Activated T-helper 17 cell treated with anti-CD3 and anti-CD28 coated beads, Interleukin-2, amount 50 U/mL, for 72 hours (primary cell): ENCODE data around the gene ASTL. TPM values are rescaled to one million over a fixed set of nuclear protein-coding genes. Genes with fewer than 3 reads are reported as not detected.
A peak's percentile ranks its signal among the peaks of the same experiment; 100 is the strongest.

ENCODE experiments used
- ATAC-seq: fragments of 150-1000 bp; cut with Tn5 transposase; replicated peaks from 2 replicates; pipeline ENCODE4 v1.10.0; 2021; ENCODE audit warnings: mild to moderate bottlenecking, moderate library complexity
- H3K27ac Mint-ChIP-seq: one replicate; pipeline ENCODE4 v1.8.0; 2022; ENCODE audit warnings: mixed read lengths
- H3K27me3 Mint-ChIP-seq: one replicate; pipeline ENCODE4 v1.8.0; 2022; ENCODE audit warnings: mixed read lengths
- H3K36me3 Mint-ChIP-seq: one replicate; pipeline ENCODE4 v1.8.0; 2022; ENCODE audit warnings: low read depth, mild to moderate bottlenecking, mixed read lengths
- H3K4me1 Mint-ChIP-seq: one replicate; pipeline ENCODE4 v1.8.0; 2022; ENCODE audit warnings: mixed read lengths
- H3K4me3 Mint-ChIP-seq: one replicate; pipeline ENCODE4 v1.8.0; 2022; ENCODE audit warnings: mild to moderate bottlenecking, mixed read lengths
- H3K9me3 Mint-ChIP-seq: one replicate; pipeline ENCODE4 v1.8.0; 2022; ENCODE audit warnings: mixed read lengths
- total RNA-seq, 2 donors: library from RNA; stranded (reverse); gene quantifications; one replicate each; pipeline ENCODE4 v1.2.3, GENCODE V29; 2022

ASTL gene
- total RNA-seq, 2 donors from 2014 or later, result 0.93 to 6.9 TPM

DNA sequence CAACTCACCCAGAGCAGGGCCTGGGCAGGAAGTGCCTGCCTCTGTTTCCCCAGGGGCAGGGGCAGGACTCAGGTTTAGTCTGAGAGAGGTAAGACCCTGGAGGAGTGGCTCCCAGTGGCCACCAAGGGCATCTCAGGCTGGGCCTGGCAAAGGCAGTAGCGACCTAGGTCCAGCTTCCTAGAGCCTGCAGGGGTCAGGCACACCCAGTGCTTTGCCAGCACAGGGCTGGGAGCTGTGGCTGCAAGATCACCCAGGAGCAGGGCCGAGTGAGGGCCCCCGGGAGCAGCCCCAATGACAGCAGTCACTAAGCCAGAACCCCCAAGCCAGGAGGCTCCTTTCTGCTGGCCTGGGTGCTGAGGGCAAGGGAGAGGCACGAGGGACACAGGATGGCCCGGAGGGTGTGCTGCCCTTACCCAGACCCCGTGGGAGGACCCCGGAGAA lies 15.7 kb upstream of the ASTL start:
- ATAC-seq, result no peak
- Mint-ChIP-seq H3K27ac (no peak overlapping the region), H3K27me3 (no peaks in the 10 kb centered on the region), H3K4me3 (no peak overlapping the region), H3K36me3 (peaks cover 6% of the 10 kb centered on the region), H3K4me1 (peaks cover 37% of the 10 kb centered on the region), H3K9me3 (no peaks in the 10 kb centered on the region)

DNA sequence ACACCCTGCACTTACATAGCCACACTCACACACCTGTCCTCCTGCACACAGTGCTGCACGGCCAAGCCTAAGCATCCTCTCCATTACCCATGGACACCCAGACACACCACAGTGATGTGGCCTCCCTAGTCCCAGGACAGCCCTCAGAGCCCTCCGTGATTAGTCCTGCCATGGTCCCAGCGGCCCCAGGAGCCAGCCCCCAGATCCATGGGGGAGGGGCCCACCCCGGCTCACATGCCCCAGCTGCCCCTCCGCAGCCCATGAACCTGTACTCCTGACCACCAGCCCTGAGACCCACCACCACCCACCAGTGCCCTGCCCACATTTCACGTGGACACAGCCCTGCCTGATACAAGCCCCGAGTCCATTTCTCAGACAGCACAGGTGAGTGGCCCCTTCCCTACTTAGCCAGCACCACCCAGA lies 15.0 kb upstream of the ASTL start:
- no peaks in the 10 kb centered on the region for H3K9me3 Mint-ChIP-seq
- peaks cover 38% of the 10 kb centered on the region for H3K4me1 Mint-ChIP-seq
- peaks cover 9% of the 10 kb centered on the region for H3K36me3 Mint-ChIP-seq
- no peaks in the 10 kb centered on the region for H3K27me3 Mint-ChIP-seq
- no peak overlapping the region for H3K27ac Mint-ChIP-seq
- H3K4me3 Mint-ChIP-seq, result no peak overlapping the region
- no peak for ATAC-seq

DNA sequence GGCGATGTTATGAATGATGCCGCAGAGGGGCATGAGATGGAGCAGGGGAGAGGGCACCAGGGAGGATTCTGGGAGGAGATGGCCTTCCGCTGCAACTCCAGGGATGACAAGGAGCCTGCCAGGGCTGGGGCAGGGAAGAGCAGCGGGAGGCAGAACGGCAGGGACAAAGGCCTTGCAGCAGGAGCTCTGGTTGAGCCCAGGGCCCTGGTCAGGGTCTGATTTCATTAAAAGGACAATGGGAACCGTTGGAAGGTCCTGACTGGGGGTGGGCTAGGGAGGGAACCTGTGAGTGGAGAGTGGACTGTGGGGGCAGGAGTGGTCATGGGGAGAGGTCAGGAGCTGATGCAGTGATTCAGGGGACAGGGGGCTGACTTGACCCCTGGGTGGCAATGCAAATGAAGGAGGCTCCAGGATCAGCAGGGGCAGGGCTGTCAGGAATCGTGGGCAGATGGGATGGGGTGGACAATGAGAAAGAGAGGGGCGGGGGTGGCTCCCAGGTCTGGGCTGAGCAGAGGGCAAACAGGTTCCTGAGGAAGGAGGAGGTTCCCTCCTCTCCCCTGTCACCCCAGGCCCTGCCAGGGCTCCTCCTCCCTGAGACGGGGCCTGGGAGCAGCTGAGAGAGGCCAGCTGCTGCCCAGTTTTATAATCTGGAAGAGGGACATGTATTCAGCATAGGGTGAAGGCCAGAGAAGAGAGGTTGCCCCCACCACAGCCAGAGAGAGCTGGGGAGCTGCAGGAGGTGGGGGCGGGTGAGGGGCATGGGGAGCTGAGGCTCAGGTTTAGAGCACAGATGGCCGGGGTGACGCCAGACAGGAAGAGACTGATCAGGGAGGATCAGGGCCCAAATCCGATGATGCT lies 14.2 kb upstream of the ASTL start:
- Mint-ChIP-seq H3K27ac (peak overlapping the region; percentile 67), H3K36me3 (peaks cover 11% of the 10 kb centered on the region), H3K4me3 (no peak overlapping the region), H3K9me3 (no peaks in the 10 kb centered on the region), H3K4me1 (peaks cover 39% of the 10 kb centered on the region), H3K27me3 (no peaks in the 10 kb centered on the region)
- no peak for ATAC-seq

DNA sequence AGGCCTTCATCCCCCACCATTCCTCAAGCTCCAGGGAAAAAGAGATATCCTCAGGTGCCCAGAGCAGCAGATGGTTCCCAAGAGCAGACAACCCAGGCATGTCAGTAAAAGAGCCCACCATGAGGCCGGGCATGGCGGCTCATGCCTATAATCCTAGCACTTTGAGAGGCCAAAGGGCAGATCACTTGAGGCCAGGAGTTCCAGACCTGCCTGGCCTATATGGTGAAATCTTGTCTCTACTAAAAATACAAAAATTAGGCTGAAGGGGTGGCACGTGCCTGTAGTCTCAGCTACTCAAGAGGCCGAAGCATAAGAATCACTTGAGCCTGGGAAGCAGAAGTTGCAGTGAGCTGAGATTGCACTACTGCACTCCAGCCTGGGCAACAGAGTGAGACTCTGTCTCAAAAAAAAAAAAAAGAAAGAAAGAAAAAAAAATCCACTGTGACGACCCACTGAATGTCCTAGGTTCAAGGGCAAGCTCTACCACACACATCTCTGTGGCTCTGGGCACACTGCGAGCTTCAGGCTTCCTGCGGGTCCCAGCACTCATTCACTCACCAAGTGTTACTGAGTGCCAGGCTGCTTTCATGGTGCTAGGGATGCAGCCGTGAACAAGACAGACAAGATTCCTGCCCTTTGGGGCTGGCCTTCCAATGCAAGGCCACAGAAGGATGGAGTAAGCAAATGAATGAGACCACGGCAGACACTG lies 13.4 kb upstream of the ASTL start:
- peaks cover 15% of the 10 kb centered on the region for H3K36me3 Mint-ChIP-seq

DNA sequence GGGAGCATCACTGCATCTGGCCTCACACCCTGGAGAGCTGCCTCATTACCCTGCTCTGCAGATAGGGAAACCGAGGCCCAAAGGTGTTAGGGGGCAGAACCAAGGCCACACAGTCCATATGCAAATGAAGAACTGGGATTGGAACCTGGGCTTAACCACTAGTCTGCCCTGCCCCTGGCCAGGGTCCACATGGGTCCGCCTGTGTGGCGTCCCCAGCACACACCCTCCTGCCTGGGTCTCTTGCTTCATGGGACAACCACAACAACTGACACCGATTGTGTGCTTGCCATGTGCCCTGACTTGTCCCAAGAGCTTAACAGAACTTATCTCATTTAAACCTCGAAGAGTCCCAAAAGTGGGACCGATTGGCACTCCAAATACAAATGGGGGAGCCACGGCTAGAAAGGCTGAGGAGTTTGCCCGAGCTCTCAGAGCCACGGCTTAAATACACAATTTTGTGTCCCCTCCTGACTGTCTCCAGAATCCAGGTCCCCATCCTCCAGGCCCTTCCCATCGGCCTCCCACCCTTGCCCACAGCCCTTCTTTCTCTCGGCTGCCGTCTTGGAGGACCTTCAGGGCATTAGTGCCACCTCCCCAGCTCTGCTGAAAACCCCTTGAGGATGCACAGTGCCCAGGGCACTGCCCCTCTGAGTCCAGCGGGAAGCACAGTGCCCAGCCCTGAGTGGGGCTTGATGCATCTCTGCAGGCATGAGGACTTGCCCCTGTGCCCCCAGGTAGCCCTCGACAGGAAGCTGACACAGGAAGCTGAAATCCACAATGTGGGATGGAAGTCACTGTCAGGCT lies 12.7 kb upstream of the ASTL start:
- Mint-ChIP-seq H3K4me1 (peaks cover 35% of the 10 kb centered on the region), H3K9me3 (no peaks in the 10 kb centered on the region), H3K4me3 (no peak overlapping the region), H3K27me3 (no peaks in the 10 kb centered on the region), H3K36me3 (peaks cover 21% of the 10 kb centered on the region), H3K27ac (peak overlapping the region; percentile 67)
- no peak for ATAC-seq

More for the DNA sequence above, 13.4 kb upstream of the ASTL start:
- Mint-ChIP-seq H3K9me3 (no peaks in the 10 kb centered on the region), H3K4me3 (no peak overlapping the region), H3K27me3 (no peaks in the 10 kb centered on the region), H3K4me1 (peaks cover 39% of the 10 kb centered on the region), H3K27ac (peak overlapping the region; percentile 67)
- ATAC-seq, result no peak

DNA sequence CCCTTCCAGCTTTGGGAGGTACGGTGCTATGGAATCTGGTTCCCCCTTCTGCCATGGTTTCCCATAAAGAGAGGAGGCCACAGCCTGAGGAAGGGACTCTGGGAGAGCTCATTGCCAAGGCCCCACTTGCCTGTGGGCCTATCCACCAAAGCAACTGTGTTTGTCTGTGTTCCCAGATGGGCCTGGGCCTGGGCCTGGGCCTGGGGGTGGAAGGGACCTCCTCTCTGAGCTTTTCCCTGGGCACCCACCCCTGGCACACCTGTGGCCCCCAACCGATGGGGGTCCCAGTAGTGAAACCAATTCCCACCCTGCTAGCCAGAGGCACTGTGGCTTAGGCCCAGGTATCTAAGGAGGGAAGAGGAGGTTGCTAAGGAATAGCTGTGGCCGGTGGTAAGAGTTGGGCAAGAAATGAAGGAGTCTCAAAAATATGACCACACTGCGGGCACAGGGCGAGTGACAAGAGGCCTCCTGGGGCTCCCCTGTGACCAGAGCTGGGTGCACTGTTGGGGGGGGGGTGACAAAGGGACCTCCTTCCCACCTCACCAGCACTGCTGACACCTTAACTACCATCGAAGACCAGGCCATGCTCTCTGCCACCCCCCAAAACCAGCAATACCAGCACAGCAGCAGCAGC lies 11.8 kb upstream of the ASTL start:
- H3K27me3 Mint-ChIP-seq, result no peaks in the 10 kb centered on the region

DNA sequence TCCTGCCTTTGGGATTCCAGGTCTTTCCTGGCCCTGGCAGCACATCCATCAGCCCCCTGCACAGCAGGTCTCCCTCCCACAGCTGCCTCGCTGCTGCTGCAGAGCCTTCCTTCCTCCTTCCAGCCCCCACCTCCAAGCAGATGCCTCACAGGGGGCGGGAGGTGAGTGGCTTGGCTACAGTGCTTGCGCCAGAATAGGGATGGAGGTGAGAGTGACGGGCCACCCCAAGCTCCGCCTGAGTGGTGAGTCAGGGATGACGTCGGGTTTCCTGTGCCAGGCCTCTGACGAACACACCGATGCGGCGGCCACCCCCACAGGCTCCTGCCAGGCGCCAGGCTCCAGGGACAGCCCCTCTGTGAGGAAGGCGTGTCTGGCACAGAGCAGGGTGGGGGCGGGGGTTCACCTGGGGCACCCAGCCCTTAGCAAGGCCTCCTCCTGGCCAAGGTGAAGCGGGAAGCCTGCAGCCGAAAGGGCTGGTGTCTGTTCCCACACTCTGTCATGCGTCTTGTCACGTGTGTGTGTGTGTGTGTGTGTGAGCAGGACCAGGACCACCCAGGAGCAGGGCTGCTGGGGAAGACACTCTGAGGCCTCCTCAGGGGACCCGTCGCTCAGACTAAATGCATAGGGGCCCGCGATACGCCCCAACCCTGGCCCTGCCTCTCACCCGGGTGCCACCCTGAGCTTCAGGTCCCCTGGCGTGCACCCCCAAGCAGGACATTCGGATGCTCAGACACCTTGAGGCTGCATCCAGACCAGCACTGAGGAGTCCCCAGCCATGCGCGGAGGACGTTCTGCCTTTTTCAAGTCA lies 10.3 kb upstream of the ASTL start:
- Mint-ChIP-seq H3K4me3 (peak overlapping the region; percentile 93), H3K27me3 (no peaks in the 10 kb centered on the region), H3K27ac (peak overlapping the region; percentile 97), H3K36me3 (peaks cover 43% of the 10 kb centered on the region), H3K9me3 (no peaks in the 10 kb centered on the region), H3K4me1 (peaks cover 33% of the 10 kb centered on the region)
- peak; percentile 68 for ATAC-seq

More for the DNA sequence above, 11.8 kb upstream of the ASTL start:
- no peak for ATAC-seq
- Mint-ChIP-seq H3K36me3 (peaks cover 29% of the 10 kb centered on the region), H3K4me3 (no peak overlapping the region), H3K27ac (peak overlapping the region; percentile 43), H3K9me3 (no peaks in the 10 kb centered on the region), H3K4me1 (peaks cover 33% of the 10 kb centered on the region)

DNA sequence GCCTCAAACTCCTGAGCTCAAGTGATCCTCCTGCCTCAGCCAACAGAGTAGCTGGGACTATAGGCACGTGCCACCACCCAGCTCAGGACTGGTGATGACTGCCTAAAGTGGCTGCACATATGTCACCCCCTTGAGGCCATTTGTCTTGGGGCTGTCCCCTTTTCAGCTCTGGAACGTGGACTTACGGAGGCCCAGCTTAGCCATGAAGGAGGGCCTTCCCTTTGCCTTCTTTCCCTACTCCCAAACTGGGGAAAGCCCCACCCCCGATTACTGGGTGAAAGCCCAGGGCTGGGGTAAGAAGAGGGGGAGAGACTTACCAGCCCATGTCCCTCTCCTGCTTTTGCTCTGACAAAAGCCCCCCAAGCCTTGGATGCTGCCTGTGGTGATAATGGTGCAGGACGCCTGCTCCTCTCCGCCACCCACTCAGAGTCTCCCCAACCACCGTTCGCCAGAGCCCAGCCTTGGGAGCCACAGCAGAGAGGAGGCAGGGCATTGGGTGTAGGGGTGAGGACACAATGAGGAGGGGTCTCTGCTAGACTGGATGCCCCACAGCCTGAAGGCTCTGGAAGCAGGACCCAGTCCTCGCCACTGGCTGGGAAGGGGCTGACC lies 9.4 kb upstream of the ASTL start:
- peaks cover 33% of the 10 kb centered on the region for H3K4me1 Mint-ChIP-seq
- H3K36me3 Mint-ChIP-seq, result peaks cover 52% of the 10 kb centered on the region
- H3K27ac Mint-ChIP-seq, result peak overlapping the region; percentile 97
- peak overlapping the region; percentile 93 for H3K4me3 Mint-ChIP-seq
- no peaks in the 10 kb centered on the region for H3K9me3 Mint-ChIP-seq
- no peaks in the 10 kb centered on the region for H3K27me3 Mint-ChIP-seq
- ATAC-seq, result no peak

DNA sequence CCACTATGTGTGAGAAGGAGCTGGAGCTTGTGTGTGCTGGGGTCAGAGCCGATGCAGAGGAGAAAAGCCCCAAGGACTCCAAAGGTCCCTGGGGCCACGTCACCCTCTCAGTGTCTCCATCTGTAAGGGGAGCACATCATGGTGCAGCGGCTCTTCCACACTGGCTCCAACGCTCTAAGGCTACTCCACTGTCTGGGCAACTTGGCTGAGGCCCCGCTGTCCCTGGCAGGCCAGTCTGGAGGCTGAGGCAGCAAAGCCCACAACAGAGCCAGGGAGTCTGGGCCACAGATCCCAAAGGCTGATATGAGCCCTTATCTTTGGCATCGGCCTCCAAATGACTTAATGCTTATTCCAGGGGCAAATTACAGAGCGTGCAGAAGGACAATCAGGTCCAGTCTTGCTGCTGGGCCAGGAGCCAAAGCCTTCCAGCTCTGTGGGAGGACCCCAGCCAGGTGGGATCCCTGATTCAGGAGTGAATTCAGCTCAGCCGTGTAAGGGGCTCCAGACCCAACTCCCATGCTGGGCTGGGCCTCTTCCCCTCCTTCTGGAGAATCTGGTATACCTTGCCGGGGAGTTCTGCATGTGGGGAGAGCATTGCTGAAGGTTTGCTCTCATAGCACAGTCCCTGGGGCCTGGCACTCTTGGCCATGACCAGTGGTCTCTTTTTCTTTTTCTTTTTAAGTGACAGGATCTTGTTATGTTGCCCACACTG lies 8.7 kb upstream of the ASTL start:
- H3K27ac Mint-ChIP-seq, result peak overlapping the region; percentile 97

DNA sequence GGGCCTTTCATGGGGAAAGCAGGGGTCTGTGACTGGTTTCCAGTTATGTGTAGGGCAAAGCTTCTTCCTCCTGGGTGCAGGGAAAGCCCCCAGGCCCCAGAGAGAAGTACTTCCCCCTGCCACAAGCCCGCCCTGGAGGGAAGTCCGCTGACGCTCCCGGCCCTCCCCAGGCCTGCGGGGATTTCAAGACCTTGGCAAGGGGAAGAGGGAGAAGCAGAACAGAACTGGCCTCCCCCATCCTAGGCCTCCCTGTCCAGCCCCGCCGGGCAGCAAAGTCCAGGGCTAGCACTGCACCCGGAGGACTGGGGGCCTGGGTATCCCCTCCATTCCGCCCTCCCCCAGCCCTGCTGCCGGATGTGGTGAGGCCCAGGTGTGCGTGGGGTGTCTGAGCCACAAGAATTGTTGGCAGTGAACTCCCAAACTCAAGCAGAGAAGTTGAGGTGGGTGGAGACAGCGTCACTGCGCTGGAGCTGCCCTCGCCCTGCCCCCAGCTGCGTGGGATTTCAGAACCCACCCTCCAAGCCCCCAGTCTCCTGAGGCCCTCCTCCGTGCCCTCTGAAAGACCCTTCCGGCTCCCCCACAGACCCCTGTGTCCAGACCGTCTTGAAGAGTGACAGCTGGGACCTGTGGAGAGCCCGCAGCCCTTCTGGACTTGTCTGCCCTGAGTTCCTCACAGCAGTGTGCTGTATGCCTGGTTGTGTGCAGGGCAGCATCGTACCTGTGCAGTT lies 8.0 kb upstream of the ASTL start:
- Mint-ChIP-seq H3K36me3 (peaks cover 63% of the 10 kb centered on the region), H3K4me3 (peak overlapping the region; percentile 93), H3K27me3 (no peaks in the 10 kb centered on the region), H3K4me1 (peaks cover 26% of the 10 kb centered on the region), H3K9me3 (no peaks in the 10 kb centered on the region), H3K27ac (peak overlapping the region; percentile 97)
- peak; percentile 46 for ATAC-seq

More for the DNA sequence above, 8.7 kb upstream of the ASTL start:
- no peak for ATAC-seq
- Mint-ChIP-seq H3K4me1 (peaks cover 30% of the 10 kb centered on the region), H3K9me3 (no peaks in the 10 kb centered on the region), H3K4me3 (peak overlapping the region; percentile 93), H3K27me3 (no peaks in the 10 kb centered on the region), H3K36me3 (peaks cover 58% of the 10 kb centered on the region)

DNA sequence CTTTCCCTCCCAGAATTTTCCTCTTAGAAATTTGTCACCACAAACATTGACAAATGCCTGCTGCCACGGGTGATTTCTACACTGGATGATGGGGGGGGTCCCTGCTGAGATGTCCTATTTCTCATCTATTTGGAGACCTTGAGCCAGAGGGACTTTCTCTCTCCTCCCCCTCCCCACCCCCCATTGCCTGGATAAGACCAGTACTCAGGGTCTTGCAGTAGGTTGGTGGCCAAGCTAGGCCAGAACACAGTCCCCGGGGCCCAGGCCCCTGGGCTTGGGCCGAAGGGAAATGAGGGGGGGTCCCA lies 7.5 kb upstream of the ASTL start:
- ATAC-seq, result peak; percentile 2
- H3K9me3 Mint-ChIP-seq, result no peaks in the 10 kb centered on the region
- H3K27ac Mint-ChIP-seq, result peak overlapping the region; percentile 97
- peaks cover 63% of the 10 kb centered on the region for H3K36me3 Mint-ChIP-seq
- no peaks in the 10 kb centered on the region for H3K27me3 Mint-ChIP-seq
- peaks cover 23% of the 10 kb centered on the region for H3K4me1 Mint-ChIP-seq
- peak overlapping the region; percentile 93 for H3K4me3 Mint-ChIP-seq
